ENCODE data around the gene XG.

- TF ChIP-seq POLR2A (IDR thresholded peaks at IDR 0.05; ENCODE audit: low read depth, low read length) = no peak
- no peak for TF ChIP-seq TAF1 (IDR thresholded peaks at IDR 0.05; ENCODE audit: low read depth, low read length)
Observed at GRCh38 chrX:2788980-2789379, 37.1 kb downstream of the XG start.
